Kidney tubule cell (primary cell): ENCODE data around the gene PTTG1IP.

Experiments used
- DNase-seq: peaks from one replicate; pipeline ENCODE4 v3.0.0-alpha.2; 2018; ENCODE audit warnings: low spot score

Gene PTTG1IP

GRCh38 chr21:44895859-44896258, 22.4 kb upstream of the PTTG1IP start:
- no peak for DNase-seq

- DNase-seq = no peak
Observed at GRCh38 chr21:44894687-44895302, 21.3 kb upstream of the PTTG1IP start.

- DNase-seq = peak; percentile 21
Observed at GRCh38 chr21:44893948-44894656, 20.6 kb upstream of the PTTG1IP start.

GRCh38 chr21:44893278-44893556, 19.7 kb upstream of the PTTG1IP start:
- DNase-seq = no peak

GRCh38 chr21:44892536-44893277, 19.2 kb upstream of the PTTG1IP start:
- peak; percentile 37 for DNase-seq

- no peak for DNase-seq
Observed at GRCh38 chr21:44892095-44892494, 18.6 kb upstream of the PTTG1IP start.

GRCh38 chr21:44891631-44892031, 18.1 kb upstream of the PTTG1IP start:
- DNase-seq = no peak

- DNase-seq = no peak
Observed at GRCh38 chr21:44890961-44891541, 17.6 kb upstream of the PTTG1IP start.

- no peak for DNase-seq
Observed at GRCh38 chr21:44890338-44890931, 16.9 kb upstream of the PTTG1IP start.

GRCh38 chr21:44889625-44890337, 16.3 kb upstream of the PTTG1IP start:
- DNase-seq = no peak

GRCh38 chr21:44888581-44889550, 15.4 kb upstream of the PTTG1IP start:
- DNase-seq = no peak

- DNase-seq = no peak
Observed at GRCh38 chr21:44887807-44888580, 14.5 kb upstream of the PTTG1IP start.

- no peak for DNase-seq
Observed at GRCh38 chr21:44887126-44887806, 13.8 kb upstream of the PTTG1IP start.

- DNase-seq = no peak
Observed at GRCh38 chr21:44886113-44887075, 12.9 kb upstream of the PTTG1IP start.

GRCh38 chr21:44885615-44886014, 12.1 kb upstream of the PTTG1IP start:
- DNase-seq = no peak

- DNase-seq = no peak
Observed at GRCh38 chr21:44884097-44884496, 10.6 kb upstream of the PTTG1IP start.

- DNase-seq = no peak
Observed at GRCh38 chr21:44883250-44883649, 9.8 kb upstream of the PTTG1IP start.

- peak; percentile 94 for DNase-seq
Observed at GRCh38 chr21:44881198-44881872, 7.8 kb upstream of the PTTG1IP start.
